Loucy (cell line): ENCODE measurements around the gene TPCN1.

Source experiments
- EZH2phosphoT487 ChIP-seq: fragments of 200-600 bp; IDR thresholded peaks from 2 replicates; pipeline ENCODE4 v1.6.1; 2018; ENCODE audit warnings: antibody characterized with exemption, mild to moderate bottlenecking, moderate library complexity, borderline replicate concordance
- TF ChIP-seq, protein P1 (sequence below): fragments of 200-600 bp; sonication (generic); conservative IDR thresholded peaks from 2 replicates; pipeline ENCODE4 v1.5.1; 2014; ENCODE audit warnings: mild to moderate bottlenecking, antibody characterized with exemption, low read length

DNA sequence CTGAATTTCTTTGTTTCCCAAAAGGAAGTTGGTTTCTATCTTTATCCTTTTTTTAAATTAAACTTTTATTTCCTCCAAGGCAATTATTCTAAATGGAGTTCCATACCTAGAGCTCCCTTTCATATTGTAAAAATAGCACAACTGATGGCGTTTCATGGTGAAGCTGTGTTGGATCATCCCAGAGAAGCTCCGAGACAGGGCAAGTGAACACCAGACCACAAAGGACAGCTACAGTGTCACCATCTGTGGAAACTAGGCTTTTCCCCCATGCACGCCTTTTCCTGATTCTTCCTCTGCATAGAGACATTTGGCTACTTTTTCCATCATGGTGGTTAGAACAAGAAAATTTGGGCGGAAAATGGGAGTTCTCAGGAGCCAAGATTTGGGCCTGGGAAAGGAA lies 12.7 kb downstream of the TPCN1 start:
- TF ChIP-seq, protein P1, sequence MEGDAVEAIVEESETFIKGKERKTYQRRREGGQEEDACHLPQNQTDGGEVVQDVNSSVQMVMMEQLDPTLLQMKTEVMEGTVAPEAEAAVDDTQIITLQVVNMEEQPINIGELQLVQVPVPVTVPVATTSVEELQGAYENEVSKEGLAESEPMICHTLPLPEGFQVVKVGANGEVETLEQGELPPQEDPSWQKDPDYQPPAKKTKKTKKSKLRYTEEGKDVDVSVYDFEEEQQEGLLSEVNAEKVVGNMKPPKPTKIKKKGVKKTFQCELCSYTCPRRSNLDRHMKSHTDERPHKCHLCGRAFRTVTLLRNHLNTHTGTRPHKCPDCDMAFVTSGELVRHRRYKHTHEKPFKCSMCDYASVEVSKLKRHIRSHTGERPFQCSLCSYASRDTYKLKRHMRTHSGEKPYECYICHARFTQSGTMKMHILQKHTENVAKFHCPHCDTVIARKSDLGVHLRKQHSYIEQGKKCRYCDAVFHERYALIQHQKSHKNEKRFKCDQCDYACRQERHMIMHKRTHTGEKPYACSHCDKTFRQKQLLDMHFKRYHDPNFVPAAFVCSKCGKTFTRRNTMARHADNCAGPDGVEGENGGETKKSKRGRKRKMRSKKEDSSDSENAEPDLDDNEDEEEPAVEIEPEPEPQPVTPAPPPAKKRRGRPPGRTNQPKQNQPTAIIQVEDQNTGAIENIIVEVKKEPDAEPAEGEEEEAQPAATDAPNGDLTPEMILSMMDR = no peak
- no peak for TF ChIP-seq EZH2phosphoT487
